ENCODE measurements around the gene SCAPER.

Gene SCAPER

DNA sequence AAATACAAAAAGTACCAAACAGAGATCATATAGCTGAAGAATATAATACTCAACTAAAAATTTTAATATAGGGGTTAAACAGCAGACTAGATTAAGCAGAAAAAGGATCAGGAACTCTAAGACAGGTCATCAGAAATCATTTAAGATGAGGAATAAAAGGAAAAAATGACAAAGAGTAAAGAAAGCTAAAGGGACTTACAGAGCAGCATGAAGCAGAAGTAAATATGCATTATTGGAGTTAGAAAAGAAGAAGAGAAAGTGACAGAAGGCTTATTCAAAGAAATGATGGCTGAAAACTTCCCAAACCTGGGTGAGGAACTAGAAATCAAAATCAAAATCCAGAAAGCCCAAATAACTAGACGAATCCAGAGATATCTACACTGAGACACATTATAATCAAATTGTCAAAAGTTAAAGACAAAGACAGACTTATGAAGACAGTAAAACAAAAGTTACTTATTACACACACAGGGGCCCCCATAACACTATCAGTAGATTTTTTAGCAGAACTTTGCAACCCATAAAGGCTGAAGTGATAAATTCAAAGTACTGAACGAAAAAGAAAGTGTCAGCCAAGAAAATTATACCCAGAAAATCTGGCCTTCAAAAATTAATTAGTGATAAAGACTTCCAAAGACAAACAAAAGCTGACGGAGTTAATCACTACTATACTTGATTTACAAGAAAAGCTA is 95.6 kb downstream of the SCAPER start:
- no peak overlapping the region for H2AFZ ChIP-seq (ENCODE audit: low read depth, low read length)
- H3K27ac ChIP-seq (ENCODE audit: low read length) = peak overlapping the region; percentile 11; the same call in 1 of the 2 replicates
- peaks cover 22% of the 10 kb centered on the region for H3K4me1 ChIP-seq (ENCODE audit: low read length)
- H3K79me2 ChIP-seq (ENCODE audit: low read length) = no peaks in the 10 kb centered on the region
- peak overlapping the region; percentile 43 for H3K4me2 ChIP-seq (ENCODE audit: low read length)
- TF ChIP-seq, protein P1, sequence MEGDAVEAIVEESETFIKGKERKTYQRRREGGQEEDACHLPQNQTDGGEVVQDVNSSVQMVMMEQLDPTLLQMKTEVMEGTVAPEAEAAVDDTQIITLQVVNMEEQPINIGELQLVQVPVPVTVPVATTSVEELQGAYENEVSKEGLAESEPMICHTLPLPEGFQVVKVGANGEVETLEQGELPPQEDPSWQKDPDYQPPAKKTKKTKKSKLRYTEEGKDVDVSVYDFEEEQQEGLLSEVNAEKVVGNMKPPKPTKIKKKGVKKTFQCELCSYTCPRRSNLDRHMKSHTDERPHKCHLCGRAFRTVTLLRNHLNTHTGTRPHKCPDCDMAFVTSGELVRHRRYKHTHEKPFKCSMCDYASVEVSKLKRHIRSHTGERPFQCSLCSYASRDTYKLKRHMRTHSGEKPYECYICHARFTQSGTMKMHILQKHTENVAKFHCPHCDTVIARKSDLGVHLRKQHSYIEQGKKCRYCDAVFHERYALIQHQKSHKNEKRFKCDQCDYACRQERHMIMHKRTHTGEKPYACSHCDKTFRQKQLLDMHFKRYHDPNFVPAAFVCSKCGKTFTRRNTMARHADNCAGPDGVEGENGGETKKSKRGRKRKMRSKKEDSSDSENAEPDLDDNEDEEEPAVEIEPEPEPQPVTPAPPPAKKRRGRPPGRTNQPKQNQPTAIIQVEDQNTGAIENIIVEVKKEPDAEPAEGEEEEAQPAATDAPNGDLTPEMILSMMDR (IDR thresholded peaks at IDR 0.05; ENCODE audit: low read depth, low read length) = no peak
- no peak for TF ChIP-seq EZH2phosphoT487 (IDR thresholded peaks at IDR 0.05; ENCODE audit: low read depth)
- H3K9me3 ChIP-seq (ENCODE audit: insufficient read depth, low read length) = no peaks in the 10 kb centered on the region
- no peaks in the 10 kb centered on the region for H3K27me3 ChIP-seq (ENCODE audit: low read depth, low read length)
- H3K36me3 ChIP-seq (replicated peaks; ENCODE audit: low read depth, low read length) = no peaks in the 10 kb centered on the region
- H3K9ac ChIP-seq (ENCODE audit: low read length) = no peak overlapping the region
- H4K20me1 ChIP-seq (ENCODE audit: insufficient read depth, low read length) = no peaks in the 10 kb centered on the region
- H3K4me3 ChIP-seq (ENCODE audit: low read length) = peak overlapping the region; percentile 6

DNA sequence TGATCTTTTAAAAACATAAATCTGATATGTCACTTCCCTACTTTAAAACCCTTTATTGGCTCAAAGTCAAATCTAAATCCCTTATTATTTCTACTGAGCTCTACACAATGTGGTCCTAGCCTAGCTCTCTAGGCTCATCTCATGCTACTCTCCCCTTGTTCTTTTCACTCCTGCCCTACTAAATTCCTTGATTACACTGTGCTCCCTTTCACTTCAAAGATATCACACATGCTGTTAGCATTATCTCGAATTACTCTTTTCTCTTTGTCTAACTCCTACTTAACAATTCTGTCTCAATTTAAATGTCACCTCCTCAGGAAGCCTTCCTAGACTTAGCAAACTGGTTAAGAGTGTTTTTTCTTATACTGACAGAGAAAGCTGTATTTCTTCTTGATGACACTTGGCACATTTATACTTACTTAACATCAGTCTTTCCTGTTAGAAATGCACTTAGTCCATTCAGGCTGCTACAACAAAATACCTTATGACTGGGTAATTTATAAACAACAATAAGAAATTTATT is 102.0 kb downstream of the SCAPER start:
- Histone ChIP-seq H3K4me1 (ENCODE audit: low read length) (peaks cover 5% of the 10 kb centered on the region), H3K27ac (ENCODE audit: low read length) (no peak overlapping the region), H3K79me2 (ENCODE audit: low read length) (no peaks in the 10 kb centered on the region), H3K4me3 (ENCODE audit: low read length) (no peak overlapping the region), H4K20me1 (ENCODE audit: insufficient read depth, low read length) (no peaks in the 10 kb centered on the region), H2AFZ (ENCODE audit: low read depth, low read length) (no peak overlapping the region), H3K27me3 (ENCODE audit: low read depth, low read length) (no peaks in the 10 kb centered on the region), H3K9me3 (ENCODE audit: insufficient read depth, low read length) (no peaks in the 10 kb centered on the region), H3K9ac (ENCODE audit: low read length) (no peak overlapping the region), H3K4me2 (ENCODE audit: low read length) (no peak overlapping the region), H3K36me3 (replicated peaks; ENCODE audit: low read depth, low read length) (peaks cover 4% of the 10 kb centered on the region)
- TF ChIP-seq, protein P1 (IDR thresholded peaks at IDR 0.05; ENCODE audit: low read depth, low read length) = no peak
- no peak for TF ChIP-seq EZH2phosphoT487 (IDR thresholded peaks at IDR 0.05; ENCODE audit: low read depth)

DNA sequence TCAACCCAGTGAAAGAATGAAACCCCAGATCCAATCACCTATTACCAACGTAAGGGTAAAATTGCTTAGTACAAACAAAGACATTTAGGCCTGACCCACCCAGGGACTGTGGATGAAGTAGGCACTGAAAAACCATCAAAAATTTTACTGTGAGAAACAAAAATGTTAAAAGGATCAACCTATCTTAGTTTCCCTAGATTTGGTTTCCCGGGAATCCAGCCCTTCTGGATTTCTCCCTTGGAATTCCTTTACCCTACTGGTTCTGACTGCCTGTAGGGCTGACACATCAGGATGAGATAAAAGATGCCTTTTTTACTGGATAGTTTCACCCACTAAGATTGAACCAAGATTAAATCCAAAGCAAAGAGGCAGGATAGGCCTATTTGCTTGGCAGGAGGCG is 102.7 kb downstream of the SCAPER start:
- Histone ChIP-seq H3K4me1 (ENCODE audit: low read length) (peaks cover 5% of the 10 kb centered on the region), H3K4me2 (ENCODE audit: low read length) (no peak overlapping the region), H3K27ac (ENCODE audit: low read length) (no peak overlapping the region), H4K20me1 (ENCODE audit: insufficient read depth, low read length) (no peaks in the 10 kb centered on the region), H3K36me3 (replicated peaks; ENCODE audit: low read depth, low read length) (peaks cover 4% of the 10 kb centered on the region), H3K9me3 (ENCODE audit: insufficient read depth, low read length) (no peaks in the 10 kb centered on the region), H2AFZ (ENCODE audit: low read depth, low read length) (no peak overlapping the region), H3K27me3 (ENCODE audit: low read depth, low read length) (no peaks in the 10 kb centered on the region), H3K79me2 (ENCODE audit: low read length) (no peaks in the 10 kb centered on the region), H3K9ac (ENCODE audit: low read length) (no peak overlapping the region), H3K4me3 (ENCODE audit: low read length) (no peak overlapping the region)
- TF ChIP-seq EZH2phosphoT487 (IDR thresholded peaks at IDR 0.05; ENCODE audit: low read depth) = no peak
- TF ChIP-seq, protein P1 (IDR thresholded peaks at IDR 0.05; ENCODE audit: low read depth, low read length) = no peak

DNA sequence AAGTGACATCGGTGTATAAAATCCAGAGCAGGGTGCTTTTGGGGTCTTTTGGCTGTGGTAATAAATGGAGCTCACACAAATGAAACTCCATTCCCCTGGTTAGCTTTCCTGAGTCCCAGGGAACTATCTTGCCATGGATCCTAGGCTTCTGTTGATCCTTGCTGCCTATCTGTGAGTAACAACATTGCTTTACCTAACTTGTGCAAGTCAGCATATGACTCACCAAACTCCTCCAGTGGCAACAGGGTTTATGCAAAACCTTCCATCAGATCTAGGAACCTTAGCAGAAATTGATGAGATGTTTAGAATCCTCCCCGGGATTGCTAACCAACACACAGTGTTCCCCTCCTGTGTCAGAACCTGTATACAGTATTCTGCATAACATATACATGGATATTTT is 105.4 kb downstream of the SCAPER start:
- Histone ChIP-seq H3K9me3 (ENCODE audit: insufficient read depth, low read length) (no peaks in the 10 kb centered on the region), H4K20me1 (ENCODE audit: insufficient read depth, low read length) (no peaks in the 10 kb centered on the region), H3K4me1 (ENCODE audit: low read length) (no peaks in the 10 kb centered on the region), H3K27ac (ENCODE audit: low read length) (no peak overlapping the region), H3K27me3 (ENCODE audit: low read depth, low read length) (no peaks in the 10 kb centered on the region), H3K4me3 (ENCODE audit: low read length) (no peak overlapping the region), H3K4me2 (ENCODE audit: low read length) (no peak overlapping the region), H3K9ac (ENCODE audit: low read length) (no peak overlapping the region), H3K36me3 (replicated peaks; ENCODE audit: low read depth, low read length) (peaks cover 4% of the 10 kb centered on the region), H3K79me2 (ENCODE audit: low read length) (no peaks in the 10 kb centered on the region), H2AFZ (ENCODE audit: low read depth, low read length) (no peak overlapping the region)
- TF ChIP-seq, protein P1 (IDR thresholded peaks at IDR 0.05; ENCODE audit: low read depth, low read length) = no peak
- TF ChIP-seq EZH2phosphoT487 (IDR thresholded peaks at IDR 0.05; ENCODE audit: low read depth) = no peak

All from OCI-LY3 (cell line).